ENCODE data around the gene RFC2. TPM values are rescaled to one million over a fixed set of nuclear protein-coding genes. Genes with fewer than 3 reads are reported as not detected.

RFC2 gene
- total and polyA plus RNA-seq, 10 of the 15 experiments (the other 5 are each of a cell fraction or from before 2014, with no cell fraction given) = 25.8 to 145 (median 90.9) TPM

- Histone ChIP-seq H3K36me3 (ENCODE audit: control insufficient read depth in 2 of 2, insufficient read depth in 2 of 2, low read length in 1 of 2) (peaks cover 40 to 52% of the 10 kb centered on the region in 2 experiments), H4K20me1 (ENCODE audit: control insufficient read depth, insufficient read depth) (peaks cover 8% of the 10 kb centered on the region), H3K27ac (ENCODE audit: control insufficient read depth, insufficient read depth) (no peak overlapping the region), H3K4me3 (no peak overlapping the region), H3K27me3 (replicated peaks in 1 of 2; ENCODE audit: control insufficient read depth in 2 of 2, insufficient read depth in 2 of 2, low read length in 1 of 2) (no peaks in the 10 kb centered on the region), H3K4me2 (ENCODE audit: control insufficient read depth, insufficient read depth) (no peak overlapping the region), H3K79me2 (ENCODE audit: control insufficient read depth, insufficient read depth, low read length) (peaks cover 9% of the 10 kb centered on the region), H3K9ac (ENCODE audit: control insufficient read depth, insufficient read depth, low read length) (no peak overlapping the region), H2AFZ (ENCODE audit: control insufficient read depth, low read depth, low read length) (no peak overlapping the region), H3K4me1 (ENCODE audit: control insufficient read depth, insufficient read depth, low read length) (no peaks in the 10 kb centered on the region), H3K9me3 (replicated peaks; ENCODE audit: control insufficient read depth, insufficient read depth, low read length) (no peaks in the 10 kb centered on the region)
- FAIRE-seq (no peak), ATAC-seq (no peak), DNase-seq (ENCODE audit: low read depth, low spot score) (no peak)
- WGBS (ENCODE audit: insufficient coverage, insufficient replicate concordance, low lambda C conversion rate, missing lambda C conversion rate) = 86% methylated on average over 8 of the region's 8 CpGs
- in situ Hi-C loops (cut with MboI) = no loop called here
- SMC1A ChIA-PET (ENCODE audit: uncharacterized antibody, unreplicated experiment) = interaction anchor here (0.6 to 1.8 kb wide), 4 partner anchors 9 to 51 kb away, joined by 3 to 9 read pairs (median 4); no protein-coding TSS in a partner anchor
- no TSS peak for BruUV-seq (replicated peaks)
- TF ChIP-seq SRF (IDR thresholded peaks at IDR 0.05; ENCODE audit: low read depth in 2 of 2, low read length in 2 of 2) (no peak), KDM1A (IDR thresholded peaks at IDR 0.05; ENCODE audit: borderline replicate concordance) (no peak), SPI1 (IDR thresholded peaks at IDR 0.05; ENCODE audit: borderline replicate concordance, insufficient read depth, low read depth, low read length) (no peak), E2F4 (IDR thresholded peaks at IDR 0.05; ENCODE audit: low read depth, low read length) (no peak), IKZF2 (IDR thresholded peaks at IDR 0.05) (no peak), PAX5 (IDR thresholded peaks at IDR 0.05; ENCODE audit: borderline replicate concordance, low read depth, low read length) (no peak), MYC (IDR thresholded peaks at IDR 0.05; ENCODE audit: insufficient read depth, insufficient read length, insufficient replicate concordance, low read length, severe bottlenecking) (no peak), RAD21 (IDR thresholded peaks at IDR 0.05; ENCODE audit: insufficient read depth, low read depth, low read length) (no peak), ZNF384 (IDR thresholded peaks at IDR 0.05; ENCODE audit: borderline replicate concordance, low read depth, low read length) (no peak), CHD4 (IDR thresholded peaks at IDR 0.05) (no peak), TAF1 (IDR thresholded peaks at IDR 0.05; ENCODE audit: borderline replicate concordance, low read depth, low read length) (no peak), POLR2A (IDR thresholded peaks at IDR 0.05; ENCODE audit: low read depth, low read length) (no peak), IRF3 (IDR thresholded peaks at IDR 0.05) (no peak), RAD51 (IDR thresholded peaks at IDR 0.05) (no peak), ETV6 (conservative IDR thresholded peaks at IDR 0.05 in 1 of 2, IDR thresholded peaks at IDR 0.05 in 1 of 2; ENCODE audit: borderline replicate concordance in 1 of 2, low read depth in 1 of 2) (no peak)
- TF ChIP-seq, protein P1, sequence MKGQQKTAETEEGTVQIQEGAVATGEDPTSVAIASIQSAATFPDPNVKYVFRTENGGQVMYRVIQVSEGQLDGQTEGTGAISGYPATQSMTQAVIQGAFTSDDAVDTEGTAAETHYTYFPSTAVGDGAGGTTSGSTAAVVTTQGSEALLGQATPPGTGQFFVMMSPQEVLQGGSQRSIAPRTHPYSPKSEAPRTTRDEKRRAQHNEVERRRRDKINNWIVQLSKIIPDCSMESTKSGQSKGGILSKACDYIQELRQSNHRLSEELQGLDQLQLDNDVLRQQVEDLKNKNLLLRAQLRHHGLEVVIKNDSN (IDR thresholded peaks at IDR 0.05; ENCODE audit: borderline replicate concordance, extremely low read length, insufficient read depth, low read depth, low read length) = no peak
- POLR2A ChIA-PET = interaction anchor here (0.6 to 0.7 kb wide), 2 partner anchors 50 to 343 kb away, joined by 3 to 4 read pairs; no protein-coding TSS in a partner anchor
- CTCF ChIA-PET = interaction anchor here (1.0 to 2.5 kb wide), 6 partner anchors 8 to 208 kb away, joined by 3 to 10 read pairs (median 4); no protein-coding TSS in a partner anchor
- RAD21 ChIA-PET (ENCODE audit: unreplicated experiment) = interaction anchor here (1.6 kb wide), 1 partner anchor 126 kb away, joined by 4 read pairs; no protein-coding TSS in a partner anchor
- intact Hi-C loops (cut with micrococcal nuclease; ENCODE audit: unreplicated experiment) = no loop called here
Observed at GRCh38 chr7:74193054-74193453, 61.1 kb downstream of the RFC2 start.
